GM12801 (cell line): ENCODE measurements around the gene LTBP1.

Experiments used
- TF ChIP-seq, protein P1 (sequence below): IDR thresholded peaks from one replicate; pipeline ENCODE4 v1.5.1; 2011; ENCODE audit warnings: control low read depth; ENCODE audit not compliant: insufficient read length; ENCODE audit errors: extremely low read depth

LTBP1 gene

DNA sequence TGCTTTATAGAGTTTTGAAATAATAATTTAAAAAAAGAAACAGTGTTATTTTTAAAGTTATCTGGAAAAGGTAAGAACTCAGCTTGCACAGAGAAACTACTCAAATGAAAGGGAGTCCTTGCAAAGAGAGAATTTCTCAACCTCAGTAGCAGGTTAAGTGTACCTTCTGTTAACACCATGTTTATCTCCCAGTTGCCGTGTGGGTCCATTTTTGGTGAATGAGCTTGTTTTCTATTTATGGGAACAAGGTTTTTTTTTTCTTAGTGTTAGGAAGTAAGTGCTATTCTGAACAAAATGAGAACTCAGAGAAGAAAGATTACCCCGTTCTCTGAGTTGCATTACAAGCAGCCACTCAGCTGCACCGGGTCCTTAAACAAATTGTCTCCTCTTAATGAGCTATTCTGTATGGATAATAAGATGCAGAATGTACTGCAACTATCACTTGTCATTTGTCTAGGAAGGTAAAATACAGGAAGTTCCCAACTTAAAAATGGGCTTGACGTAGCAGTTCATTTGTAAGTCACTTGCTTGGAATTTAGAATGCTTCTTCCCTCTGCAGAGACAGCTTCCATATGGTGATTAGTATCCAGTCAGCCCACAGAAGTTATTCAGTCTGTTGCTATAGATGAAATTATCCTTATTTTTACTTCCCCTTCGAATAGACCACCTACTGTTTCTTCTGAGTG lies 74.9 kb downstream of the LTBP1 start:
- TF ChIP-seq, protein P1, sequence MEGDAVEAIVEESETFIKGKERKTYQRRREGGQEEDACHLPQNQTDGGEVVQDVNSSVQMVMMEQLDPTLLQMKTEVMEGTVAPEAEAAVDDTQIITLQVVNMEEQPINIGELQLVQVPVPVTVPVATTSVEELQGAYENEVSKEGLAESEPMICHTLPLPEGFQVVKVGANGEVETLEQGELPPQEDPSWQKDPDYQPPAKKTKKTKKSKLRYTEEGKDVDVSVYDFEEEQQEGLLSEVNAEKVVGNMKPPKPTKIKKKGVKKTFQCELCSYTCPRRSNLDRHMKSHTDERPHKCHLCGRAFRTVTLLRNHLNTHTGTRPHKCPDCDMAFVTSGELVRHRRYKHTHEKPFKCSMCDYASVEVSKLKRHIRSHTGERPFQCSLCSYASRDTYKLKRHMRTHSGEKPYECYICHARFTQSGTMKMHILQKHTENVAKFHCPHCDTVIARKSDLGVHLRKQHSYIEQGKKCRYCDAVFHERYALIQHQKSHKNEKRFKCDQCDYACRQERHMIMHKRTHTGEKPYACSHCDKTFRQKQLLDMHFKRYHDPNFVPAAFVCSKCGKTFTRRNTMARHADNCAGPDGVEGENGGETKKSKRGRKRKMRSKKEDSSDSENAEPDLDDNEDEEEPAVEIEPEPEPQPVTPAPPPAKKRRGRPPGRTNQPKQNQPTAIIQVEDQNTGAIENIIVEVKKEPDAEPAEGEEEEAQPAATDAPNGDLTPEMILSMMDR, result no peak

DNA sequence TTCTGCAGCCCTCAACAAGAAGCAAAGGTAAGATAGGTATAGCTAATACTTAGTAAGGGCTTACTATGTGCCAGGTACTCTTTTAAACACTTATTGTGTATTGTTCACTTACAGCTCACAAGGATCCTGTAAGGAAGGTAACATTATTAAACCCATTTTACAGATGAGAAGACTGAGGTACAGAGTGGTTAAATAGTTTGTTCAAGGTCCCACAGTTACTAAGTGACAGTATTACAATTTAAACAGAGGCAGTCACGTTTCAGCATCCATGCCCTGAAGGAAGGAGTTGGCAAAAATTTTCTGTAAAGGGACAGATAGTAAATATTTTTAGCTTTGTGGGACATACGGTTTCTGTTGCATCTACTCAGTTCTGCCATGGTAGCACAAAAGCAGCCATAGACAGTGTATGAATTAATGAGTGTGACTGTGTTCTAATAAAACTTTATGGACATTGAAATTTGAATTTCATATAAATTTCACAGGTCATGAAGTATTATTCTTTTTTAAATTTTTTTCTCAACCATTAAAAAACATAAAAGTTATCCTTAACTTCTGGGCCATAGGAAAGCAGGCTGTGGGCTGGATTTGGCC lies 75.7 kb downstream of the LTBP1 start:
- TF ChIP-seq, protein P1, result no peak

DNA sequence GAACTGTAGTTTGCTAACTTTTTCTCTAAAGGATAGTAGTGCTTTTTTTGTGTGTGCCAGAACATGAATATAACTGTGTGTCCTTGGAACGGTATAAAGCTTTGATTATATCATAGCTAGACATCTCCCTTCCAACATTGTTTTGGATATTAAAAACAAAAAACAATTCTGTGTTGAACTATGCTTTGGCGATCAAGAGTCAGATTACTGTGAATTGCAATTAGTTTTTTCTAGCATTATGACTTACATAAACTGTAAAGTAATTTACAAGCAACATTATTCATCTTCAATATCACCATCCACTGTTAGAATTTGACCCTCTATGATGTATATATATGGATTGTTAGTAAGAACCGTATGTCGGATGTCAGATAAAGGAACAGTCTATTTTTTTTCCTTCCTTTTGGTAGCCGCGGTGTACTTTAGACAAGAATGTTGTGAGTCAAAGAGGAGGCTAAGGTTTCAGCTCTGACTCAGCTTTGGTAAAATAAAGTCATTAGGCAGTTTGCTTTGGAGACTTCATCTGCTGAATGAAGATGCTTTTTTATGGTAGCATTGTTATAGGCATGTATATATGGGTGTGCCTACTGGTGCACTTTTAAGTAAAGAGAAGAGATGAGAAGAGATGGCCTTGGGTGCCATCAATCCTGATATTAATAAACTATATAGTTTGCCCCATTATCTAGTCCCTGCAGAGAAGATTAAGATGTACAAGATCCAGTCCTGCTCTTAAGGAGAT lies 76.4 kb downstream of the LTBP1 start:
- TF ChIP-seq, protein P1, result no peak

GRCh38 chr2:33023728-33024500 lies 77.2 kb downstream of the LTBP1 start:
- TF ChIP-seq, protein P1, result no peak

DNA sequence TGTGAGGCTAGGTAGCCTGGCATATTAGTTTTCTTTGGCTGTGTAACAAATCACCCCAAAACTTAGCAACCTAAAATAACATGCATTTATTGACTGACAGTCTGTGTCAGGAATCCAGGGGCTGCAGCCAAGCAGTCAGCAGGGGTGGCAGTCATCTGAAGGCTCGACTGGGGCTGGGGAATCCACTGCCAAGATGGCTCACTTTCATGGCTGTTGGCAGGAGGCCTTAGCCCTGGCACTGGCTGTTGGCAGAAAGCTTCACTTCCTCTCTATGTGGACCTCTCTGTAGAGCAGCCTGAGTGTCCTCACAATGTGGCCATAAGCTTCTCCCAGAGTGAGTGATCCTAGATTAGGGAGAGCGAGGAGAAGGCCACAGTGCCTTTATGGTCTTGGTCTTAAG lies 78.0 kb downstream of the LTBP1 start:
- TF ChIP-seq, protein P1, result no peak

DNA sequence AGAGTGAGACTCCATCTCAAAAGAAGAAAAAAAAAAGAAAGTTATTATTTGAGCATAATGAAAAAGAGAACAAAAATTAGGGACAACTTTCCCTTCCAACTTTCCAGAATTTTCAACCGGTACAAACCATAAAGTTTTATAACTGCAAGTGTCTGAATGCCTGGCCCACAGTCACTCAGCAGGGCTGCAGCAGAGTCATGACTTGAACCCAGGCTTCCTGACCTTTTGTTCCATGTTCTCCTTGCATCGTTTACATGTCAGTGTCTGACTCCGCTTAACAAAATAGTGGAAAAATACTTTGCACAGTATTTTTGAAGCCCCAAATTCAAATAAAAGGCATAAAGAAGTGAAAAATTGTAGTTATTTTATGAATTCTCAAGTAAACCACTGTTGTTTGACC lies 82.7 kb downstream of the LTBP1 start:
- TF ChIP-seq, protein P1, result no peak

GRCh38 chr2:33029926-33030325 lies 83.2 kb downstream of the LTBP1 start:
- TF ChIP-seq, protein P1, result no peak
